Kidney epithelial cell (primary cell): ENCODE data around the gene ZPLD1. TPM values are rescaled to one million over a fixed set of nuclear protein-coding genes. Genes with fewer than 3 reads are reported as not detected.

Experiments used
- DNase-seq: peaks from one replicate; pipeline ENCODE4 v3.0.0-alpha.2; 2010; ENCODE audit warnings: low read depth
- H3K27me3 ChIP-seq: 2 replicates; pipeline ENCODE4 v1.6.0; 2011; ENCODE audit warnings: low read length; ENCODE audit not compliant: control insufficient read depth, insufficient read depth
- H3K36me3 ChIP-seq: 2 replicates; pipeline ENCODE4 v1.5.1; 2011; ENCODE audit warnings: low read length; ENCODE audit not compliant: control insufficient read depth, insufficient read depth
- H3K4me3 ChIP-seq: 2 replicates; pipeline ENCODE4 v1.5.1; 2011; ENCODE audit warnings: low read depth, mild to moderate bottlenecking, control low read depth, low read length
- CTCF ChIP-seq: IDR thresholded peaks from 2 replicates; pipeline ENCODE4 v1.5.1; 2011; ENCODE audit warnings: mild to moderate bottlenecking, moderate library complexity, low read length, control low read depth, inconsistent platforms; ENCODE audit not compliant: insufficient read depth, poor library complexity, severe bottlenecking
- total RNA-seq: library from RNA; depleted of rRNA; stranded (reverse); fragments of >200 nt; gene quantifications from 2 replicates; pipeline ENCODE4 v1.2.3, GENCODE V29; 2015

Gene ZPLD1
- total RNA-seq, 1 donor from 2014 or later, result 0.08 TPM

- DNase-seq, result no peak
- Histone ChIP-seq H3K4me3 (no peak overlapping the region), H3K27me3 (no peaks in the 10 kb centered on the region), H3K36me3 (no peaks in the 10 kb centered on the region)
- no peak for TF ChIP-seq CTCF
These were observed 41.4 kb downstream of the ZPLD1 start for GRCh38 chr3:102476198-102476597.

GRCh38 chr3:102478160-102478559 lies 43.3 kb downstream of the ZPLD1 start:
- DNase-seq, result no peak
- TF ChIP-seq CTCF, result no peak

GRCh38 chr3:102480139-102480538 lies 45.3 kb downstream of the ZPLD1 start:
- TF ChIP-seq CTCF, result no peak
- no peak overlapping the region for H3K4me3 ChIP-seq
- H3K27me3 ChIP-seq, result no peaks in the 10 kb centered on the region

More at GRCh38 chr3:102478160-102478559, 43.3 kb downstream of the ZPLD1 start:
- H3K27me3 ChIP-seq, result no peaks in the 10 kb centered on the region
- H3K4me3 ChIP-seq, result no peak overlapping the region
- no peaks in the 10 kb centered on the region for H3K36me3 ChIP-seq

GRCh38 chr3:102481050-102481449 lies 46.2 kb downstream of the ZPLD1 start:
- Histone ChIP-seq H3K27me3 (no peaks in the 10 kb centered on the region), H3K4me3 (no peak overlapping the region), H3K36me3 (no peaks in the 10 kb centered on the region)
- TF ChIP-seq CTCF, result no peak
- DNase-seq, result peak; percentile 18

More at GRCh38 chr3:102480139-102480538, 45.3 kb downstream of the ZPLD1 start:
- no peak for DNase-seq
- no peaks in the 10 kb centered on the region for H3K36me3 ChIP-seq

- no peak for TF ChIP-seq CTCF
- H3K27me3 ChIP-seq, result no peaks in the 10 kb centered on the region
- H3K4me3 ChIP-seq, result no peak overlapping the region
- H3K36me3 ChIP-seq, result no peaks in the 10 kb centered on the region
- no peak for DNase-seq
These were observed 48.7 kb downstream of the ZPLD1 start for GRCh38 chr3:102483556-102483955.

GRCh38 chr3:102484363-102484762 lies 49.5 kb downstream of the ZPLD1 start:
- Histone ChIP-seq H3K4me3 (no peak overlapping the region), H3K27me3 (no peaks in the 10 kb centered on the region), H3K36me3 (no peaks in the 10 kb centered on the region)
- DNase-seq, result no peak
- no peak for TF ChIP-seq CTCF
